HG02943 (cell line): ENCODE data around the gene CGREF1.
"Not testable (repeated sequence)": the region's sequence is repeated elsewhere in the genome, so short reads cannot be mapped to it uniquely, and the experiment has no call there.

ENCODE experiments used
- ATAC-seq: cut with Tn5 transposase; IDR thresholded peaks from one replicate; pipeline ENCODE4 v1.9.1; 2021; ENCODE audit warnings: mild to moderate bottlenecking, low read depth, moderate library complexity; ENCODE audit not compliant: unreplicated experiment

CGREF1 gene

GRCh38 chr2:27115519-27115918, 3.4 kb downstream of the CGREF1 start:
- ATAC-seq = no peak

- ATAC-seq = not testable (repeated sequence)
These were observed 7.4 kb downstream of the CGREF1 start for GRCh38 chr2:27111392-27112078.

DNA sequence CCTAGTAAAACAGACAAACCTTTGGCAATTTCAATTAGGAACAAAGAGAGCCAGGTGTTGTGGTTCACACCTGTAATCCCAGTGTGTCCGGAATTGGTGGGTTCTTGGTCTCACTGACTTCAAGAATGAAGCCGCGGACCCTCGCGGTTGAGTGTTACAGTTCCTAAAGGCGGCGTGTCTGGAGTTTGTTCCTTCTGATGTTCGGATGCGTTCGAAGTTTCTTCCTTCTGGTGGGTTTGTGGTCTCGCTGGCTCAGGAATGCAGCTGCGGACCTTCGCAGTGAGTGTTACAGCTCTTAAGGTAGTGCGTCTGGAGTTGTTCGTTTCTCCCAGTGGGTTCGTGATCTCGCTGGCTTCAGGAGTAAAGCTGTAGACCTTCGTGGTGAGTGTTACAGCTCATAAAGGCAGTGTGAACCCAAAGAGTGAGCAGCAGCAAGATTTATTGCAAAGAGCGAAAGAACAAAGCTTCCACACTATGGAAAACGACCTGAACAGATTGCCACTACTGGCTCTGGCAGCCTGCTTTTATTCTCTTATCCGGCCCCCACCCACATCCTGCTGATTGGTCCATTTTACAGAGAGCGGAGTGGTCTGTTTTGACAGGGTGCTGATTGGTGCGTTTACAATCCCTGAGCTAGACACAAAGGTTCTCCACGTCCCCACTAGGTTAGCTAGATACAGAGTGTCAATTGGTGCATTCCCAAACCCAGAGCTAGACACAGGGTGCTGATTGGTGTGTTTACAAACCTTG, 8.2 kb downstream of the CGREF1 start:
- ATAC-seq = not testable (repeated sequence)

- ATAC-seq = no peak
These were observed 9.8 kb downstream of the CGREF1 start for GRCh38 chr2:27109083-27109482.

DNA sequence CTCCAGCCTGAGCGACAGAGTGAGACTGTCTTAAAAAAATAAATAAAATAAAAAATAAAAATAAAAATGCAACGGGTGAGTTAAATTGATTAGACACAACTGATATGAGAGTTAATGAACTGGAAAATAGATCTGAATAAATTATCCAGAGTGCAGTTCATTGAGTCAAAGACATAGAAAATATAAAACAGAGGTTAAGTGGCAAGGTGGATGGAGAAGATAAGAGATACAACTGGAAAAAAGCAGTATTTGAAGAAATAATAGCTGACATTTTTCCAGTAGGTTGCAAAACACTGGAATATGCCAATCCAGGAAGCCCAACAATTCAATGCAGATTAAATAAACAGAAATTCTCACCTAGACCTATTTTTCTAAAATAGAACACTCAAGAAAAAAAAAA, 10.7 kb downstream of the CGREF1 start:
- no peak for ATAC-seq

DNA sequence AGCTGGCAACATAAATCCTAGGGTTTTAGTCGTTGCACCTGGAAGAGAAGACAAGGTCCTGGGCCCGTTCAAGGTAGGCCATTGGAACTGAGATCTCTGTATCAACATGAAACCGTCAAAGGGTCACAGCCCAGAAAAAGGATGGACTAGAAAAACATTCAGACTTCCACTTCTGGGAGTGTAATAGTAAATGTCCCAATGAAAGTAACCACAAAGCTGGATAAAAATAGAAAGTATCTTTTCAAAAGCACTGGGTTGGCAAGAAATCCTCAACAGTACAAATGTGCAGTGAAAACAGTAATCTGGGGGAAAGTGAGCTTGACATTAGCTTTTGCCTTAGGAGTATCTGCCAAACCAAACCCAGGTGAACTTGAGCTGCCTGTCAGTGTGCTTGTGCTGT, 12.9 kb downstream of the CGREF1 start:
- ATAC-seq = no peak

DNA sequence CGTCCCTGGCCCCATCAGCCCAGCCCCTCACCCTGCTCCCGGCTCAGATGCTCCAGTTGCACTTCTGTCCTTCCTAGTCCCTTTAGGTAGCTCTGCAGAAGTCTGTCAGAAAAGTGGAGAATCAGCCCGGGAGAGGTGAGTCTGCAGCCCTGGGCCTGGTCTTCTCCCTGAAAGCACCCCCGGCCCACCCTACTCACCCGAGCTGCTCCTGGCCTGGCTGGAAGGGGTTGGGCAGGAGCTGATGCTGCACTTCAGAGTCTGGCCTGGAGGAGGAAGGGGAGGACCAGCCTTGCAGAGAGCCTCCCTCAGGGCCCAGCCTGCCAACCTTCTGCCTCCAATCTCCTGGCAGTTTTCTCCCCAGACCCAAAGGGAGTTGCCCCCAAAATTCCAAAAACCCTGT, 16.6 kb downstream of the CGREF1 start:
- no peak for ATAC-seq

- ATAC-seq = no peak
These were observed 18.9 kb downstream of the CGREF1 start for GRCh38 chr2:27100036-27100435.

DNA sequence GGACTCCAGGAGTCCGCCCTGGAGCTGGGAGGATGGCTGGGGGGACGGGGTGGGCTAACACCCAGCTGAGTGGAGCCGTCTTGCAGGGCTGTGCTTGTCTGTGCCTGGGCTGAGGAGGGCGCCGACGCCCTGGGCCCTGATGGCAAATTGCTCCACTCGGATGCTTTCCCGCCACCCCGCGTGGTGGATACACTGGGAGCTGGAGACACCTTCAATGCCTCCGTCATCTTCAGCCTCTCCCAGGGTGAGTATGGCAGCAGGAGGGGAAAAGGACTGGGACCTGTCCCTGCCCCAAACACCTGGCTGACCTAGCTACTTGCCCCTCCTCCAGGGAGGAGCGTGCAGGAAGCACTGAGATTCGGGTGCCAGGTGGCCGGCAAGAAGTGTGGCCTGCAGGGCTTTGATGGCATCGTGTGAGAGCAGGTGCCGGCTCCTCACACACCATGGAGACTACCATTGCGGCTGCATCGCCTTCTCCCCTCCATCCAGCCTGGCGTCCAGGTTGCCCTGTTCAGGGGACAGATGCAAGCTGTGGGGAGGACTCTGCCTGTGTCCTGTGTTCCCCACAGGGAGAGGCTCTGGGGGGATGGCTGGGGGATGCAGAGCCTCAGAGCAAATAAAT, 19.5 kb downstream of the CGREF1 start:
- ATAC-seq = no peak

- no peak for ATAC-seq
These were observed 21.6 kb downstream of the CGREF1 start for GRCh38 chr2:27097341-27097740.

DNA sequence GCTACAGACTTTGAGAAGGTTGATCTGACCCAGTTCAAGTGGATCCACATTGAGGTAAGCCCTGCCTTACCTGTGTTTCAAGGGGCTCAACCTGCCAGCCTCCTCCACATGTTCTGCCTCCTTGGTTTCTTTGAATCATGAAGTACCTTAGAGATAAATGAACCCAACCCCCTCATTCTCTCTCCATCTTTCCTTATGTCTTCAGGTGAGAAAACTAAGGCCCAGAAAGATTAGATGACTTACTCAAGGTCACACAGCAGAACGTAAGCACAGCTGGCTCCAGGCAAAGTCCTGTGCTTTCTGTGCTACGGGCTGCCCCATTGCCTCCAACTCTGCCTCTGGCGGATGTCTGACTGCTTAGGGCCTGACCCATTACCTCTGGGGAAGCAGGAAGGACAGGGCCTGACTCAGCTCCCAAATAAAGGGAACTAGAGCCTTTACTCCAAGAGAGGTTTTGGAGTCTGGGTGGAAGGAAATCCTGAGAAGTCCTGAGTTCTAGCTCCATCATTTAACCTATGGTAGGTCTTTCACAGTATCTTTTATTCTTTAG, 22.1 kb downstream of the CGREF1 start:
- ATAC-seq = no peak

DNA sequence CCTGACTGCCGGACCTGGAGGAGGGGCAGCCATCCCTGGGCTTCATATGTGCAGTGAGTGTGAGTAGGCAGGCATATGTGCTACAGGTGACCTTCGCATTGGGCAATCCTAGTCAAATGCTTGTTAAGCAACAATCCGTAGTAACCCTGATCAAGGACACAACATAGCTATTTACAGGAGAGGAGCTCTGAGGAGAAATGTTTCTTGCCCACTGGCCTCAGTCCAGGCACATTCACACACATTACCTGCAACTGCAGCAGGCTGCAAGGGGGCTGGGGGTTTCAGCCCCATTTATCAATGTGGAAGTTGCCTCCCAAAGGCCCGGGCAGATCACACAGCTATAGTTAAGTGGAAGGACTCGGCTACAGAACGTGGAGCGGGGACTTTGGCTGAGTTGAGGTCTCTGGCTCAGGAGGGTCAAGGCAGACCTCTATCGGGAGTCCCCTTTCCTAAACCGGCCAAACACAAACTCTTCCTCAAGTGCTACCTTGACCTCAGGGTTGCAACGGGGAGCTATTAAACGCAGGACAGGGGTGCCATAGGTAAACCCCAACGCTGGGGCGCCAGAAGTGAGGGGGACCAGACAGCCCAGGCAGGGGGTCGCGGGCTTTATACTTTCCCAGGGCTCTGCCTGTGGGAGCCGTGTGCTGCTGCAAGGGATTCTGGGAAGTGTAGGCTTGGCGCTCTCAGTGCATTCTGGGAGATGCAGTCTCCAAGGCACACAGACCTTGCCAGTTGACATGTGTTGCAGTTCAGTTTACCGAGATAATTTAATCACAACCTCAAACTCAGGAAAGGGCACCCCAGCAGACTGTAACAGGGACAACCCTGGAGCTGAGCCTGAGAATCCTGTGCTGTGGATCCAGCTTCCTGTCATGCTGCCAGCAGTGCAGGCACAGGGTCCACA, 22.9 kb downstream of the CGREF1 start:
- ATAC-seq = no peak

DNA sequence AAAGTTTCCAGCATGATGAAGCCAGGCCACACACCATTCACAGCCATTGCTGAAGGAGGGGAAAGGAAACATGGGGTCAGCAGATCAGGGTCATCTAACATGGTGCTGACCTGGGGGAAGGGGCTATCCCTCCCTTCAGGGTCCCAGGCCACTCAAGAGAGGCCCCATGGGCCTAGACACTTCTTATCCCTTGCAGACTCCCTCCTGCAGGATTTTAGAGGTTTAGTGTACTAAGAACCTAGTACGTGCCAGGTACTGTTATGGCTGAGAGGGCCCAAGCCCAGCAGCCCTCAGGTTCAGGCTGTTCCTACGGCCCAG, 23.5 kb downstream of the CGREF1 start:
- no peak for ATAC-seq

- no peak for ATAC-seq
These were observed 24.5 kb downstream of the CGREF1 start for GRCh38 chr2:27094353-27094984.

DNA sequence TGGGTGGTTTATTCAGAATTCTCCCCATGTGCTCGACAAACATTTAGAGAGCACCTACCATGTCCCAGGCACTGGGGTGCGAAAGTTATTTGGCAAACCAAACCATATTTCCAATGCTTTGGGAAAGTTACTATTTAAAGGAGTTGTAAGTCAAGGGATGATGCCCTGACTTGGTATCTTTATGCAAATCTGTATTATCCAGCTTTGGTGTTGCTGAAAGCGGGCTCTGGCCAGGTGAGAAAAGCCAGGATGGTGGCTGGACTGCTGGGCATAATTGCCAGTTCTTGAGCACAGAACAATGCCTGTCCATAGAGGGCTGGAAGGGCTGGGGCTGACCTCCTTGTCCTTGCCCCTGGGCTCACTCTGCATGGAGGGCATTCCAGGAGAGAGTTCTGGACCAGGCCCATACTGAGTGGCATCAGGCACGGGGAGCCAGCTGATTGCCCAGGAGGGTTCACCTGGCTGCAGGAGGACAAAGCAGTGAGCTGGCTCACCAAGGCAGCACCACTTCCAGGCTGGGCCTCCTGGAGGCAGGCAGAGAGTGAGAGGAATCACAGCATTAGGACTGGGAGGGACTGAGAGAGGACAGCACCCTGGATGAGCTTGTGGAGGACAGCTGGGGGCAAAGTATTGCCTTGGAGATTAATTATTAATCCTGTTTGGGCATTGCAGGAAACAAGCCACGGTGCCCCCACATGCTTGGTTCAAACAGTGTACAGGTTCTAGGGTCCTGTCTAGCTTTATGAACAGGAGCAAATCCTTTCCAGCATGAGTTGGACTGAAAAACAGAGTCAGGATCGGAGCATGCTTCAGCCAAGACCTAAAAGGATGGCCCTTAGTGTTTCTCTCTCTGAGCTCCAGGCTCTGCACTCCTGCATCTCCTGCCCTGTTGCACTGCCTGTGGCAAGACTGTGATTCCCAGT, 25.2 kb downstream of the CGREF1 start:
- ATAC-seq = no peak

DNA sequence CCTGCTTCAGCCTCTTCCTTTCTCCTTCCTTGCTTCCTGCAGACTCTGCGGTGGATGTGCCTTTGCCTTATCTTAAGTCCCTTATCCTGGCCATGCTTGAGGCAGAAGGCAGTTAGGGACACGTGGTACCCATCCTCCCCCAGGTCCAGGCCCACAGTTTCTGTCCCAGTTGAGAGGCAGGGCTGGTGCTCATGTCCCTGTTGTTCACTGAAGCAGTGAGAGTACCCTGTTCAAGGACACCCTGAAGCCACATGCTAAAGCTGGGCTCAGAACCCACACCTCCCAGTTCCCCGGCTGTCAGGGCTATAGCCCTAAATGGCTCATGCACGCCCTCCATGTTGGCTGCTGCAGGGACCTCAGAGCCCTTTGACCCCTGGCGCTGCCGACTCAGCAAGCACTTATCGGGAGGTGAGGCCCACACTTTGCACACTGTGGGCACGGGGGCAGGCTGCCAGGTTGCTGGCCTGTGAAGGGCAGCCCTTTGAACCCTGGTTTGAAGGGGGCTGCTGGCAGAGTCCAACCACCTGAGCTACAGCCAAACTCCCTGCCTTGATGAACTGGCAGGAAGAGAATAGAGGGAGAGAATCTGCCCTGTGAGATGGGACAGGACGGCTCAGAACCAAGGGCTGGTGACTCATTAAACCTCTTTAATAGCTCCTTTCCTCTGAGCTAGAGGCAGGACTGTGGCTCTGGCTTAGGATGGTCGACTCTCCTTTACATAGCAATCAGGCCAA, 26.1 kb downstream of the CGREF1 start:
- no peak for ATAC-seq

DNA sequence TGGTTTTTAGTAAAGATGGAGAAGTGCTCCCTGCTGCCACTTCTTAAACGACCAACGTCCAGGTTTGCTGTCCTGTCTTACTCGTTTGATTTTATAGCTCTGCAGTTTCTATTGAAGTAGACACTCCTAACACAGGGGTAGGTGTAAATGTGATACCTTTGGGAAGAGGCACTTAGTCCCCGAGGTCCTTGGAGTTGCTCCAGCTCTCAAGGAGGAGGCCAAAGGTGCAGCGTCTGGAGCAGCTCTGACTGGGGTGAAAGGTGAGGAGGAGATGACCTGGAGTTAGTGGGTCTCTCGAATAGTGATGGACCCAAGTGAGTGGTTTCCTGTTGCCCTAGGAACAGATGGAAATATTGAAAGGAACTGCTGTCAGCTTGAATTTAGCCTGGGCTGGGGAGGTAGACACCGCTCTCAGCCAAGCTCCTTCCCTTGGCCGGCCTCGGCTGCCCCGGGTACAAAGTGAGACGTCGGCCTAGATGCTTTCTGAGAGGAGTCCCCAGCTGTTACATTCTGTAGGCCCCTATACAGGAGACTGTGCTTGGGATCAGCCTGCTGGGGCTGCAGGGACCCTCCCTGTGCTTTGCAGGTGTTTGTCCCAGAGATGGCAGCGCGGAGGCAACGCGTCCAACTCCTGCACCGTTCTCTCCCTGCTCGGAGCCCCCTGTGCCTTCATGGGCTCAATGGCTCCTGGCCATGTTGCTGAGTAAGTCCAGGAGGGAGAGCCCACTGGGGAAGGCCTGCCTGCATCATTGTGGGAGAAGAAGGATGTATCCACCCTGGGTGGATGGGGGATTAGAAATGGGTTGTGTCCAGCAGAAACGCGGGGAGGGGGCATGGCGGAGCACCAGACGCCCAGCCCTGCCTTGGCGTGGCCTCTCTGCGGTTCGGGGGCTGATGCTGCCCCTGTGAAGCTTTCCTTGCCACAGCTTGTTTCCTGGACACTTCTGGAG, 26.9 kb downstream of the CGREF1 start:
- ATAC-seq = no peak
